K562 (cell line): Measurements from ENCODE around the gene CAVIN1. TPM values are rescaled to one million over a fixed set of nuclear protein-coding genes. Genes with fewer than 3 reads are reported as not detected.
A peak's percentile ranks its signal among the peaks of the same experiment; 100 is the strongest.

Experiments used
- MGA ChIP-seq: fragments of 450-650 bp; IDR thresholded peaks from 2 replicates; pipeline ENCODE4 v1.6.1; 2016; ENCODE audit warnings: mild to moderate bottlenecking, moderate library complexity
- POLR2H ChIP-seq: IDR thresholded peaks from 2 replicates; pipeline ENCODE4 v1.6.1; 2016; ENCODE audit warnings: missing genetic modification characterization, low read depth, mild to moderate bottlenecking, control low read depth, missing compliant biosample characterization, moderate library complexity
- PRDM10 ChIP-seq: fragments of 450-650 bp; IDR thresholded peaks from 2 replicates; pipeline ENCODE4 v1.6.1; 2018; ENCODE audit not compliant: partially characterized antibody
- SUPT5H ChIP-seq: fragments of 450-650 bp; IDR thresholded peaks from 2 replicates; pipeline ENCODE4 v1.6.1; 2016
- TAL1 ChIP-seq: fragments of 450-650 bp; IDR thresholded peaks from 2 replicates; pipeline ENCODE4 v1.6.1; 2016; ENCODE audit warnings: mild to moderate bottlenecking
- USF1 ChIP-seq: sonication (generic); formaldehyde crosslinking; IDR thresholded peaks from 2 replicates; pipeline ENCODE4 v1.9.0; 2022; ENCODE audit warnings: mild to moderate bottlenecking, missing genetic modification reagents
- ZNF707 ChIP-seq: fragments of 250-450 bp; sonication (Bioruptor Pico); conservative IDR thresholded peaks from 2 replicates; pipeline ENCODE4 v1.8.0; 2022; ENCODE audit warnings: inconsistent platforms, mild to moderate bottlenecking, moderate library complexity
- polyA plus RNA-seq, 8 experiments: library from polyadenylated mRNA; depleted of rRNA in 4 of 8; stranded (reverse) in 5 of 8; unstranded in 3 of 8; fragments of >200 nt; fragmentation: Nextera tagmentation in 2 of 8; fragmentation: Illumina TruSeq in 1 of 8; extraction: Ambion mirVana in 2 of 8; extraction: Trizol in 1 of 8; gene quantifications; 2 replicates each; pipeline versions ENCODE4 v1.2.1 to v1.2.3, GENCODE V29; 2011 to 2014; ENCODE audit warnings: inconsistent platforms in 1 of 8, missing spikeins in 1 of 8
- total RNA-seq, 7 experiments: library from RNA; depleted of rRNA in 6 of 7; stranded (reverse); fragments of >200 nt in 6 of 7; fragmentation: Illumina TruSeq in 2 of 7; extraction: Trizol in 2 of 7; gene quantifications; 2 replicates each; pipeline versions ENCODE4 v1.2.1 to v1.2.3, GENCODE V29; 2011 to 2021; ENCODE audit warnings: low replicate concordance in 1 of 7

CAVIN1 gene
- total and polyA plus RNA-seq, 9 of the 15 experiments (the other 6 are each of a cell fraction or from before 2014, with no cell fraction given): 6.8 to 162 (median 74.5) TPM

- peak; percentile 82 for TF ChIP-seq MGA
- peak; percentile 74 for TF ChIP-seq SUPT5H
- TF ChIP-seq PRDM10: peak; percentile 65
- peak; percentile 71; the same call in 1 of the 2 replicates for TF ChIP-seq POLR2H (tag)
- 0 out of 2 replicates have a peak, but pooled peaks have one; percentile 4 for TF ChIP-seq TAL1
- TF ChIP-seq USF1: peak; percentile 59
- TF ChIP-seq ZNF707: 0 out of 2 replicates have a peak, but pooled peaks have one; percentile 35
Measured at GRCh38 chr17:42458497-42459255, 35.6 kb upstream of the CAVIN1 start, which contains the start of gene ATP6V0A1 (continued).
